ENCODE measurements around the gene OGFR.

- TF ChIP-seq CTCF (IDR thresholded peaks at IDR 0.05; ENCODE audit: low read depth, low read length) = no peak
- TF ChIP-seq, protein P1, sequence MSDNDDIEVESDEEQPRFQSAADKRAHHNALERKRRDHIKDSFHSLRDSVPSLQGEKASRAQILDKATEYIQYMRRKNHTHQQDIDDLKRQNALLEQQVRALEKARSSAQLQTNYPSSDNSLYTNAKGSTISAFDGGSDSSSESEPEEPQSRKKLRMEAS (IDR thresholded peaks at IDR 0.05; ENCODE audit: low read depth, low read length) = no peak
These were observed 26.6 kb upstream of the OGFR start for GRCh38 chr20:62778058-62778457.

Data from NB4 (cell line).